HFFc6 (cell line): ENCODE data around the gene TSPAN12. TPM values are rescaled to one million over a fixed set of nuclear protein-coding genes. Genes with fewer than 3 reads are reported as not detected.

Experiments used
- DNase-seq: peaks from one replicate; pipeline ENCODE4 v3.0.0-alpha.2; 2018
- H3K27ac Mint-ChIP-seq: 2 replicates; pipeline ENCODE4 v1.8.0; 2020; ENCODE audit warnings: mild to moderate bottlenecking, mixed read lengths
- H3K27me3 Mint-ChIP-seq: 2 replicates; pipeline ENCODE4 v1.8.0; 2021; ENCODE audit warnings: mild to moderate bottlenecking, moderate library complexity, mixed read lengths; ENCODE audit not compliant: insufficient read depth
- H3K36me3 Mint-ChIP-seq: 2 replicates; pipeline ENCODE4 v1.8.0; 2021; ENCODE audit warnings: low read depth, mixed read lengths
- H3K4me1 Mint-ChIP-seq: 2 replicates; pipeline ENCODE4 v1.8.0; 2020; ENCODE audit warnings: low read depth, mixed read lengths
- H3K4me3 Mint-ChIP-seq: 2 replicates; pipeline ENCODE4 v1.8.0; 2020; ENCODE audit warnings: mild to moderate bottlenecking, moderate library complexity, mixed read lengths
- H3K9me3 Mint-ChIP-seq: 2 replicates; pipeline ENCODE4 v1.8.0; 2020; ENCODE audit warnings: mild to moderate bottlenecking, mixed read lengths
- total RNA-seq, 6 experiments: library from RNA; stranded (reverse); fragmentation: NEBNext Ultra II Directional; extraction: Animal tissue kit (Norgen Biotek cat#: 25700); gene quantifications; 2 replicates in 1 of 6; 3 replicates in 5 of 6; pipeline ENCODE4 v1.2.3, GENCODE V29; 2021
- TF ChIP-seq, protein P1 (sequence below): fragments of 200-600 bp; sonication (generic); IDR thresholded peaks from 2 replicates; pipeline ENCODE4 v1.5.0; 2021; ENCODE audit warnings: antibody characterized with exemption, mild to moderate bottlenecking

TSPAN12 gene
- total RNA-seq, 6 experiments from 2014 or later = 0.21 to 0.51 (median 0.40) TPM

DNA sequence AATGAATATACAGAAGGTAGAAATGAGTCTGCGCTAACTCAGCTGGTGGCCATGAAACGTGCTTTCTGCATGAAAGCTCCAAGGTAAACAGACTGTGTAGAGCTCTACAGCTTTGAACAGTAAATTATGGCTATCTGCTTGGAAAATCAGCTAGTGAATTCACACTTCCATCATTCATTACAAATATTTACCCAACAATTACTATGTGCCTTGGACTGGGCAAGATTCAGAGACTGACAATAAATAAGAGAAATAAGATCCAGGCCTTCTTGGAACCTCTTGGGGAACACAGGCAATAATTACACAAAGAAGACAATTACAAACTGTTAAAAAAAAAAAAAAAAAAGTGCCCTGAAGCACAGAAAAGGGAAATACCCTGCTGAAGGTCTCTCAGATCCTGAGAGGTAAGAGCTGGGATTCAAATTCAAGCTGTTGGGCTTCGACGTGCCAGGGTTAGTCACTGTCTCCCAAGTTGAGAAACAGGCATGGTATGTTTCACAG lies 15.8 kb downstream of the TSPAN12 start:
- Mint-ChIP-seq H3K4me3 (no peak overlapping the region), H3K27ac (no peak overlapping the region), H3K27me3 (no peaks in the 10 kb centered on the region; the same call in 1 of the 2 replicates), H3K9me3 (no peaks in the 10 kb centered on the region), H3K4me1 (no peaks in the 10 kb centered on the region), H3K36me3 (no peaks in the 10 kb centered on the region)
- TF ChIP-seq, protein P1, sequence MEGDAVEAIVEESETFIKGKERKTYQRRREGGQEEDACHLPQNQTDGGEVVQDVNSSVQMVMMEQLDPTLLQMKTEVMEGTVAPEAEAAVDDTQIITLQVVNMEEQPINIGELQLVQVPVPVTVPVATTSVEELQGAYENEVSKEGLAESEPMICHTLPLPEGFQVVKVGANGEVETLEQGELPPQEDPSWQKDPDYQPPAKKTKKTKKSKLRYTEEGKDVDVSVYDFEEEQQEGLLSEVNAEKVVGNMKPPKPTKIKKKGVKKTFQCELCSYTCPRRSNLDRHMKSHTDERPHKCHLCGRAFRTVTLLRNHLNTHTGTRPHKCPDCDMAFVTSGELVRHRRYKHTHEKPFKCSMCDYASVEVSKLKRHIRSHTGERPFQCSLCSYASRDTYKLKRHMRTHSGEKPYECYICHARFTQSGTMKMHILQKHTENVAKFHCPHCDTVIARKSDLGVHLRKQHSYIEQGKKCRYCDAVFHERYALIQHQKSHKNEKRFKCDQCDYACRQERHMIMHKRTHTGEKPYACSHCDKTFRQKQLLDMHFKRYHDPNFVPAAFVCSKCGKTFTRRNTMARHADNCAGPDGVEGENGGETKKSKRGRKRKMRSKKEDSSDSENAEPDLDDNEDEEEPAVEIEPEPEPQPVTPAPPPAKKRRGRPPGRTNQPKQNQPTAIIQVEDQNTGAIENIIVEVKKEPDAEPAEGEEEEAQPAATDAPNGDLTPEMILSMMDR = no peak
- no peak for DNase-seq

- H3K4me1 Mint-ChIP-seq = no peaks in the 10 kb centered on the region
- no peaks in the 10 kb centered on the region; the same call in 1 of the 2 replicates for H3K27me3 Mint-ChIP-seq
- no peak overlapping the region for H3K27ac Mint-ChIP-seq
- TF ChIP-seq, protein P1 = no peak
- H3K36me3 Mint-ChIP-seq = no peaks in the 10 kb centered on the region
- no peak for DNase-seq
- H3K4me3 Mint-ChIP-seq = no peak overlapping the region
- H3K9me3 Mint-ChIP-seq = no peaks in the 10 kb centered on the region
Measured at GRCh38 chr7:120841608-120842007, 16.3 kb downstream of the TSPAN12 start.

DNA sequence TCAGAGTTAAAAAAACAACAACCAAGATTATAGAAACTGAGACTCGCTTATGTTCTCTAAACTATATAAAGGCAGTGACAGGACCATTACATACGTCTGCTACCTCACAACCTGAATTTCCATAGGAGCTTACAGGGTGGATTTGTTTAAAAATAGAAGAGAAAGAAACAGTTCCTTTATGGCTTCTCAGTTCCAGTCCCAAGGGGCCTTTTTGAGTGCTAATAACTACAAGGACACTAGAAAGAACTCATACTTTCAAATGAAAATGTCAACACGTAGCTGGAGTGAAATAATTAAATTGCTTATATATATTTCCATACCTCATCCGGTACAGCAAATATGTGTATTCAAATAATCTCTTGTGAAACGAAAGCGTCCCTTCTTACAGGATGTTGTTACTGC lies 19.7 kb downstream of the TSPAN12 start:
- Mint-ChIP-seq H3K4me3 (peak overlapping the region; percentile 34; the same call in 1 of the 2 replicates), H3K27me3 (no peaks in the 10 kb centered on the region), H3K36me3 (no peaks in the 10 kb centered on the region), H3K4me1 (no peaks in the 10 kb centered on the region), H3K9me3 (no peaks in the 10 kb centered on the region), H3K27ac (no peak overlapping the region)
- TF ChIP-seq, protein P1 = no peak
- DNase-seq = no peak

- Mint-ChIP-seq H3K36me3 (no peaks in the 10 kb centered on the region), H3K4me1 (no peaks in the 10 kb centered on the region), H3K27ac (no peak overlapping the region), H3K9me3 (no peaks in the 10 kb centered on the region), H3K27me3 (no peaks in the 10 kb centered on the region), H3K4me3 (no peak overlapping the region)
- TF ChIP-seq, protein P1 = no peak
- DNase-seq = no peak
Measured at GRCh38 chr7:120837599-120837998, 20.3 kb downstream of the TSPAN12 start.

GRCh38 chr7:120836556-120837115 lies 21.3 kb downstream of the TSPAN12 start:
- H3K36me3 Mint-ChIP-seq = no peaks in the 10 kb centered on the region
- DNase-seq = no peak
- TF ChIP-seq, protein P1 = no peak
- H3K9me3 Mint-ChIP-seq = no peaks in the 10 kb centered on the region
- H3K4me1 Mint-ChIP-seq = no peaks in the 10 kb centered on the region
- no peak overlapping the region for H3K4me3 Mint-ChIP-seq
- no peaks in the 10 kb centered on the region for H3K27me3 Mint-ChIP-seq
- H3K27ac Mint-ChIP-seq = no peak overlapping the region
